Neural crest cell (in vitro differentiated cells): ENCODE results near the gene SERTAD2. TPM values are rescaled to one million over a fixed set of nuclear protein-coding genes. Genes with fewer than 3 reads are reported as not detected.

Experiments
- DNase-seq: peaks from one replicate; pipeline ENCODE4 v3.0.0; 2021; ENCODE audit warnings: low read depth, mixed read lengths, low spot score
- H3K27ac Mint-ChIP-seq: one replicate; pipeline ENCODE4 v1.8.0; 2021; ENCODE audit warnings: mild to moderate bottlenecking, mixed read lengths; ENCODE audit not compliant: unreplicated experiment
- H3K27me3 Mint-ChIP-seq: 2 replicates; pipeline ENCODE4 v1.8.0; 2021; ENCODE audit warnings: low read depth, mild to moderate bottlenecking, mixed read lengths
- H3K36me3 Mint-ChIP-seq: 2 replicates; pipeline ENCODE4 v1.8.0; 2021; ENCODE audit warnings: low read depth, mild to moderate bottlenecking, mixed read lengths
- H3K4me1 Mint-ChIP-seq: 2 replicates; pipeline ENCODE4 v1.8.0; 2021; ENCODE audit warnings: mixed read lengths
- H3K4me3 Mint-ChIP-seq: one replicate; pipeline ENCODE4 v1.8.0; 2021; ENCODE audit warnings: mild to moderate bottlenecking, mixed read lengths
- H3K9me3 Mint-ChIP-seq: 2 replicates; pipeline ENCODE4 v1.8.0; 2021; ENCODE audit warnings: mixed read lengths
- CTCF ChIP-seq: fragments of 200-600 bp; sonication (generic); conservative IDR thresholded peaks from 2 replicates; pipeline ENCODE4 v1.5.0; 2021; ENCODE audit warnings: antibody characterized with exemption, mild to moderate bottlenecking
- total RNA-seq: library from RNA; stranded (reverse); gene quantifications from 2 replicates; pipeline ENCODE4 v1.2.1, GENCODE V29; 2021

SERTAD2 gene
- total RNA-seq, 1 donor from 2014 or later = 16.8 TPM

GRCh38 chr2:64608867-64609226 is 44.9 kb downstream of the SERTAD2 start:
- H3K36me3 Mint-ChIP-seq = no peaks in the 10 kb centered on the region

GRCh38 chr2:64607381-64608304 is 46.1 kb downstream of the SERTAD2 start:
- TF ChIP-seq CTCF = no peak
- DNase-seq = no peak
- Mint-ChIP-seq H3K36me3 (no peaks in the 10 kb centered on the region), H3K4me3 (peak overlapping the region; percentile 12), H3K27ac (no peak overlapping the region), H3K4me1 (peaks cover 12% of the 10 kb centered on the region), H3K9me3 (peaks cover 8% of the 10 kb centered on the region), H3K27me3 (peaks cover 11% of the 10 kb centered on the region)

More at GRCh38 chr2:64608867-64609226, 44.9 kb downstream of the SERTAD2 start:
- Mint-ChIP-seq H3K4me1 (peaks cover 12% of the 10 kb centered on the region), H3K4me3 (no peak overlapping the region), H3K27ac (peak overlapping the region; percentile 27), H3K9me3 (peaks cover 8% of the 10 kb centered on the region), H3K27me3 (peaks cover 11% of the 10 kb centered on the region)
- TF ChIP-seq CTCF = no peak
- peak; percentile 34 for DNase-seq

- no peak overlapping the region for H3K27ac Mint-ChIP-seq
- H3K36me3 Mint-ChIP-seq = no peaks in the 10 kb centered on the region
- no peak overlapping the region for H3K4me3 Mint-ChIP-seq
- H3K9me3 Mint-ChIP-seq = peaks cover 8% of the 10 kb centered on the region
- TF ChIP-seq CTCF = no peak
- peaks cover 11% of the 10 kb centered on the region for H3K27me3 Mint-ChIP-seq
- DNase-seq = no peak
- H3K4me1 Mint-ChIP-seq = peaks cover 12% of the 10 kb centered on the region
These were observed 47.0 kb downstream of the SERTAD2 start for GRCh38 chr2:64606479-64607363.

GRCh38 chr2:64605991-64606478 is 47.7 kb downstream of the SERTAD2 start:
- peaks cover 12% of the 10 kb centered on the region for H3K4me1 Mint-ChIP-seq
- TF ChIP-seq CTCF = no peak
- no peak overlapping the region for H3K27ac Mint-ChIP-seq
- no peak for DNase-seq
- H3K36me3 Mint-ChIP-seq = no peaks in the 10 kb centered on the region
- peaks cover 8% of the 10 kb centered on the region for H3K9me3 Mint-ChIP-seq
- H3K27me3 Mint-ChIP-seq = peaks cover 8% of the 10 kb centered on the region
- no peak overlapping the region for H3K4me3 Mint-ChIP-seq

GRCh38 chr2:64605026-64605471 is 48.7 kb downstream of the SERTAD2 start:
- H3K4me3 Mint-ChIP-seq = no peak overlapping the region
- DNase-seq = no peak
- no peak overlapping the region for H3K27ac Mint-ChIP-seq
- H3K4me1 Mint-ChIP-seq = peaks cover 9% of the 10 kb centered on the region
- no peaks in the 10 kb centered on the region for H3K36me3 Mint-ChIP-seq
- peaks cover 4% of the 10 kb centered on the region for H3K27me3 Mint-ChIP-seq
- TF ChIP-seq CTCF = no peak
- peaks cover 8% of the 10 kb centered on the region for H3K9me3 Mint-ChIP-seq
